Pancreas (tissue), 10 donors: ENCODE data around the gene BAIAP2L1. TPM values are rescaled to one million over a fixed set of nuclear protein-coding genes. Genes with fewer than 3 reads are reported as not detected.

Experiments used
- ATAC-seq, 4 donors: fragments of 200-7000 bp; cut with Tn5 transposase; one replicate each; pipeline versions ENCODE4 v1.8.0 to v1.9.1; 2020; ENCODE audit warnings: mild to moderate bottlenecking in 4 of 4, moderate library complexity in 4 of 4
- DNase-seq, 6 donors: peaks; one replicate each; pipeline ENCODE4 v3.0.0-alpha.2; 2020
- FAIRE-seq: peaks from 2 replicates; lab custom pipeline; 2012; peaks lifted over from hg19 to GRCh38; lab: Jason Lieb, UNC
- H3K27ac ChIP-seq, 4 donors: fragments of 200-600 bp; sonication (generic); 1 replicate in 3 of 4; 2 replicates in 1 of 4; pipeline versions ENCODE4 v1.5.0 to v1.8.0; 2020
- H3K27me3 ChIP-seq, 4 donors: fragments of 200-600 bp; one replicate each; pipeline ENCODE4 v1.8.0; 2021
- H3K36me3 ChIP-seq, 3 donors: fragments of 200-600 bp; sonication (generic) in 1 of 3; one replicate each; pipeline versions ENCODE4 v1.5.0 to v1.8.0; 2020 to 2021
- H3K4me1 ChIP-seq, 3 donors: fragments of 200-600 bp; one replicate each; pipeline ENCODE4 v1.8.0; 2021
- H3K4me3 ChIP-seq, 4 donors: fragments of 200-600 bp; sonication (generic) in 2 of 4; one replicate each; pipeline versions ENCODE4 v1.5.0 to v1.8.0; 2020 to 2021
- H3K9me3 ChIP-seq, 4 donors: fragments of 200-600 bp; one replicate each; pipeline ENCODE4 v1.8.0; 2021
- WGBS, 2 donors: extraction: QIAGEN DNeasy Blood & Tissue Kit; methylation state at CpG; one replicate each; pipeline ENCODE4 v1.1.7; 2013; 5-methylcytosine and 5-hydroxymethylcytosine counted together
- intact Hi-C, 3 donors: fragments of 100-400 bp; cut with DNase I; formaldehyde crosslinking; loops; one replicate each; pipeline versions ENCODE4 v1.11.1 to v1.14.2; 2022
- polyA plus RNA-seq, 2 donors: library from polyadenylated mRNA; stranded (reverse); fragments of 200-250 nt; gene quantifications; one replicate each; pipeline ENCODE4 v1.2.3, GENCODE V29; 2013
- total RNA-seq, 6 donors: library from RNA; stranded (reverse); fragmentation: NEBNext Ultra II Directional in 4 of 6; extraction: Animal tissue kit (Norgen Biotek cat#: 25700) in 4 of 6; gene quantifications; one replicate each; pipeline versions ENCODE4 v1.2.1 to v1.2.4, GENCODE V29; 2021 to 2023
- TF ChIP-seq, protein P1 (sequence below), 4 donors: fragments of 200-600 bp; sonication (generic) in 3 of 4; IDR thresholded peaks; one replicate each; pipeline versions ENCODE4 v1.5.0 to v1.8.0; 2021; ENCODE audit warnings: antibody characterized with exemption in 4 of 4
- donor health status: healthy with polysubstance abuse.
- donor health status: DM: no; HTN: no; CAD: no; lungs with moderate emphysema.
- donor health status: DM: no; HTN: no; CAD: no.
- donor health status: control.
- donor health status: control.
- donor health status: Bipolar disorder and iron deficiency.
- donor health status: DM: yes; HTN: yes; CAD: no.
- donor health status: DM: no; HTN: no; CAD: no.
- donor health status: DM: no; HTN: no; CAD: no.
- donor health status: DM: yes; HTN: yes; CAD: no.

The BAIAP2L1 gene
- total and polyA plus RNA-seq, 8 donors: 17.9 to 31.5 (median 22.2) TPM

GRCh38 chr7:98329100-98329790 is 71.6 kb downstream of the BAIAP2L1 start:
- DNase-seq (no peak), FAIRE-seq (no peak), ATAC-seq (no peak)
- Histone ChIP-seq H3K27ac (no peak overlapping the region), H3K4me1 (no peaks in the 10 kb centered on the region), H3K4me3 (no peak overlapping the region), H3K36me3 (no peaks in the 10 kb centered on the region), H3K9me3 (no peaks in the 10 kb centered on the region), H3K27me3 (no peaks in the 10 kb centered on the region)
- TF ChIP-seq, protein P1, sequence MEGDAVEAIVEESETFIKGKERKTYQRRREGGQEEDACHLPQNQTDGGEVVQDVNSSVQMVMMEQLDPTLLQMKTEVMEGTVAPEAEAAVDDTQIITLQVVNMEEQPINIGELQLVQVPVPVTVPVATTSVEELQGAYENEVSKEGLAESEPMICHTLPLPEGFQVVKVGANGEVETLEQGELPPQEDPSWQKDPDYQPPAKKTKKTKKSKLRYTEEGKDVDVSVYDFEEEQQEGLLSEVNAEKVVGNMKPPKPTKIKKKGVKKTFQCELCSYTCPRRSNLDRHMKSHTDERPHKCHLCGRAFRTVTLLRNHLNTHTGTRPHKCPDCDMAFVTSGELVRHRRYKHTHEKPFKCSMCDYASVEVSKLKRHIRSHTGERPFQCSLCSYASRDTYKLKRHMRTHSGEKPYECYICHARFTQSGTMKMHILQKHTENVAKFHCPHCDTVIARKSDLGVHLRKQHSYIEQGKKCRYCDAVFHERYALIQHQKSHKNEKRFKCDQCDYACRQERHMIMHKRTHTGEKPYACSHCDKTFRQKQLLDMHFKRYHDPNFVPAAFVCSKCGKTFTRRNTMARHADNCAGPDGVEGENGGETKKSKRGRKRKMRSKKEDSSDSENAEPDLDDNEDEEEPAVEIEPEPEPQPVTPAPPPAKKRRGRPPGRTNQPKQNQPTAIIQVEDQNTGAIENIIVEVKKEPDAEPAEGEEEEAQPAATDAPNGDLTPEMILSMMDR (IDR thresholded peaks at IDR 0.05): no peak
- intact Hi-C loops: no loop called here
- WGBS, 2 donors: 86% methylated on average over 14 of the region's 14 CpGs

DNA sequence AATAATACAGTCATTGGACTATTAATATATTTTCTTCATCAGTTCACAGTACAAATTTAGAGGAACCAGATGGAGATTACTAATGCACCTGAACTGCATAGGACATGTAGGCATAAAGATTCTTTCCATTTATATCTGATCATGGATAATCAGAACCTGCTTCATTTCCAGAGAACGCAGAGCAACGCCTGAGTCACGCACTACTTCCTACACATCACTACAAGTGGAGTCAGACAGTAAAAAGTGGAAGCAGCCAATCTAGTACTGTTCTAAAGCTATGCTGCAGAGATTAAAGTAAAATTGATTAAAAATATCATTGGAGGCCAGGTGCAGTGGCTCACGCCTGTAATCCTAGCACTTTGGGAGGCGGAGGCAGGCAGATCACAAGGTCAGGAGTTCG is 76.1 kb downstream of the BAIAP2L1 start:
- no peaks in the 10 kb centered on the region for H3K36me3 ChIP-seq
- WGBS, 2 donors: 85 to 89% methylated on average over 6 of the region's 6 CpGs
- no peak for FAIRE-seq
- H3K9me3 ChIP-seq: no peaks in the 10 kb centered on the region
- H3K4me1 ChIP-seq: no peaks in the 10 kb centered on the region
- no peak overlapping the region for H3K27ac ChIP-seq
- ATAC-seq: no peak
- TF ChIP-seq, protein P1 (IDR thresholded peaks at IDR 0.05): no peak
- no peaks in the 10 kb centered on the region for H3K27me3 ChIP-seq
- H3K4me3 ChIP-seq: no peak overlapping the region
- intact Hi-C loops: no loop called here
- no peak for DNase-seq

- Histone ChIP-seq H3K27me3 (no peaks in the 10 kb centered on the region), H3K4me3 (no peak overlapping the region), H3K9me3 (no peaks in the 10 kb centered on the region), H3K4me1 (no peaks in the 10 kb centered on the region), H3K27ac (no peak overlapping the region), H3K36me3 (no peaks in the 10 kb centered on the region)
- 84 to 85% methylated on average over 28 of the region's 28 CpGs for WGBS, 2 donors
- DNase-seq (no peak), ATAC-seq (no peak), FAIRE-seq (no peak)
- TF ChIP-seq, protein P1 (IDR thresholded peaks at IDR 0.05): no peak
- intact Hi-C loops: no loop called here
Observed at GRCh38 chr7:98323597-98324322, 77.1 kb downstream of the BAIAP2L1 start.

DNA sequence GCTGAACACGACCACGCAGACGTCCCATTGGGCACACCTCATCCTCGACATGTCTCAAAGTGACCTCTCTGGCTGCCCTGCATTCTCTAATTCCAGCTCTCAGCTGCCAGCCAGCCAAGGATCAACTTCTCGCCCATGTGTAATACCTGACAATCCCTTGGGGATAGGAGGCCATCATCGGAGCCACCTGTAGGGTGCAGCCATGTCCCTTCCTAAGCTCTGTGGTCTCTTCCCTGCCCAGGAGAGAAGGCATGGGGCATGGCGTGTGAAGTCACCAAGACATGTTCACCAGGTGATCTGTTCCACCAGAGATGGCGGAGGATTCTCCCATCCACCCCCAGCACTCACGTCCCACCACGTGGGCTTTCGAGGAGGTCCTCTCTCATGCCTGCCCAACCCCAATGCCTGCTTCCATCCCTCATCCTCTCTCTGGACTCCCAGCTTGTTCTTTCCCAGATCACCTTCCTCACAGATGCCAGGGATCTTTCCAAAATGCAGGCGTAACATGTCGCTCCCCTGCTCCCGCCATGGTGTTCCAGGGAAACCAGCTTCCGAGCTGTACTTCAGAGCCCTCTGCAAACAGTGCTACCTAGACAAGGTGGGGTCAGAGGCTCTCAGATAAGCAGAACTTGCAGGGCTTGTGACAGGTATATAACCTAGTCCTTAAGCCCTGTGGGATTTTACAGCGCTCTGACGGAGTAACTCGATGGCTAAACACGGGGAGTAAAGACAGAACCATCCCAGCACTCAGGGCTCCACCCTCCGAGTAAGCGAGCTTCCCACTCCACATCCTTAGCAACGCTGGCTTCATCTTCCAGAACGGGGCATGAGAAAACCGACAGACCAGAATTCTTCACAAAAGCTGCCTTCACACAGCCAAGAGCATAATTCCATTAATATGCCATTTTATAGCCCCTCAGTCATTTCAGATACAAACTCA is 78.3 kb downstream of the BAIAP2L1 start:
- no peak for ATAC-seq
- H3K27ac ChIP-seq: no peak overlapping the region
- H3K36me3 ChIP-seq: no peaks in the 10 kb centered on the region
- H3K4me1 ChIP-seq: no peaks in the 10 kb centered on the region
- H3K27me3 ChIP-seq: no peaks in the 10 kb centered on the region
- intact Hi-C loops: no loop called here
- no peak for DNase-seq
- no peak for FAIRE-seq
- TF ChIP-seq, protein P1 (IDR thresholded peaks at IDR 0.05): no peak
- 86 to 89% methylated on average over 24 of the region's 24 CpGs for WGBS, 2 donors
- no peaks in the 10 kb centered on the region for H3K9me3 ChIP-seq
- no peak overlapping the region for H3K4me3 ChIP-seq
